CD4-positive, alpha-beta T cell treated with Interferon gamma for 1 hour (primary cell): ENCODE measurements around the gene NUDT3.
"Not testable (repeated sequence)": the region's sequence is repeated elsewhere in the genome, so short reads cannot be mapped to it uniquely, and the experiment has no call there.

Source experiments
- DNase-seq: peaks from one replicate; pipeline ENCODE4 v3.0.0-alpha.2; 2020

NUDT3 gene

GRCh38 chr6:34391786-34392496 is 528 bp downstream of the NUDT3 start:
- DNase-seq, result peak; percentile 22

GRCh38 chr6:34391473-34391785 is 1.0 kb downstream of the NUDT3 start:
- no peak for DNase-seq

GRCh38 chr6:34390531-34391472 is 1.7 kb downstream of the NUDT3 start:
- DNase-seq, result no peak

GRCh38 chr6:34389034-34389433 is 3.4 kb downstream of the NUDT3 start:
- no peak for DNase-seq

GRCh38 chr6:34388421-34388820 is 4.0 kb downstream of the NUDT3 start:
- DNase-seq, result no peak

- no peak for DNase-seq
Observed at GRCh38 chr6:34386316-34387137, 5.9 kb downstream of the NUDT3 start.

- no peak for DNase-seq
Observed at GRCh38 chr6:34385793-34386195, 6.7 kb downstream of the NUDT3 start.

- no peak for DNase-seq
Observed at GRCh38 chr6:34384321-34385153, 7.9 kb downstream of the NUDT3 start.

GRCh38 chr6:34383656-34384320 is 8.7 kb downstream of the NUDT3 start:
- DNase-seq, result no peak

- no peak for DNase-seq
Observed at GRCh38 chr6:34383161-34383631, 9.3 kb downstream of the NUDT3 start.

GRCh38 chr6:34381081-34381480 is 11.4 kb downstream of the NUDT3 start:
- no peak for DNase-seq

GRCh38 chr6:34378470-34378869 is 14.0 kb downstream of the NUDT3 start:
- no peak for DNase-seq

- DNase-seq, result no peak
Observed at GRCh38 chr6:34377984-34378383, 14.5 kb downstream of the NUDT3 start.

GRCh38 chr6:34377571-34377970 is 14.9 kb downstream of the NUDT3 start:
- not testable (repeated sequence) for DNase-seq

- no peak for DNase-seq
Observed at GRCh38 chr6:34375833-34376232, 16.6 kb downstream of the NUDT3 start.

- DNase-seq, result no peak
Observed at GRCh38 chr6:34374508-34374907, 18.0 kb downstream of the NUDT3 start.

- DNase-seq, result no peak
Observed at GRCh38 chr6:34374069-34374468, 18.4 kb downstream of the NUDT3 start.

- DNase-seq, result no peak
Observed at GRCh38 chr6:34373511-34373910, 19.0 kb downstream of the NUDT3 start.

GRCh38 chr6:34371865-34372264 is 20.6 kb downstream of the NUDT3 start:
- not testable (repeated sequence) for DNase-seq

- no peak for DNase-seq
Observed at GRCh38 chr6:34370361-34370760, 22.1 kb downstream of the NUDT3 start.

- DNase-seq, result no peak
Observed at GRCh38 chr6:34369385-34369784, 23.1 kb downstream of the NUDT3 start.

- DNase-seq, result no peak
Observed at GRCh38 chr6:34366639-34366921, 25.9 kb downstream of the NUDT3 start.
